Liver (tissue), 3 donors: ENCODE results near the gene AXIN1.

Experiments used
- EGR1 ChIP-seq, 2 donors: IDR thresholded peaks; 2 replicates each; pipeline ENCODE4 v1.6.1; 2016 to 2018; ENCODE audit warnings: antibody characterized with exemption in 2 of 2, low read depth in 2 of 2
- TF ChIP-seq, protein P1 (sequence below): fragments of 150-350 bp; IDR thresholded peaks from 2 replicates; pipeline ENCODE4 v1.5.1; 2017; ENCODE audit warnings: improper control_type of control experiment, low read depth, low read length; ENCODE audit not compliant: missing input control
- TF ChIP-seq, protein P2 (sequence below): IDR thresholded peaks from 2 replicates; pipeline ENCODE4 v1.6.1; 2016; ENCODE audit warnings: antibody characterized with exemption, mild to moderate bottlenecking
- TF ChIP-seq, protein P3 (sequence below): IDR thresholded peaks from 2 replicates; pipeline ENCODE4 v1.6.1; 2016; ENCODE audit warnings: antibody characterized with exemption
- donor health status: healthy.
- donor health status: healthy.

DNA sequence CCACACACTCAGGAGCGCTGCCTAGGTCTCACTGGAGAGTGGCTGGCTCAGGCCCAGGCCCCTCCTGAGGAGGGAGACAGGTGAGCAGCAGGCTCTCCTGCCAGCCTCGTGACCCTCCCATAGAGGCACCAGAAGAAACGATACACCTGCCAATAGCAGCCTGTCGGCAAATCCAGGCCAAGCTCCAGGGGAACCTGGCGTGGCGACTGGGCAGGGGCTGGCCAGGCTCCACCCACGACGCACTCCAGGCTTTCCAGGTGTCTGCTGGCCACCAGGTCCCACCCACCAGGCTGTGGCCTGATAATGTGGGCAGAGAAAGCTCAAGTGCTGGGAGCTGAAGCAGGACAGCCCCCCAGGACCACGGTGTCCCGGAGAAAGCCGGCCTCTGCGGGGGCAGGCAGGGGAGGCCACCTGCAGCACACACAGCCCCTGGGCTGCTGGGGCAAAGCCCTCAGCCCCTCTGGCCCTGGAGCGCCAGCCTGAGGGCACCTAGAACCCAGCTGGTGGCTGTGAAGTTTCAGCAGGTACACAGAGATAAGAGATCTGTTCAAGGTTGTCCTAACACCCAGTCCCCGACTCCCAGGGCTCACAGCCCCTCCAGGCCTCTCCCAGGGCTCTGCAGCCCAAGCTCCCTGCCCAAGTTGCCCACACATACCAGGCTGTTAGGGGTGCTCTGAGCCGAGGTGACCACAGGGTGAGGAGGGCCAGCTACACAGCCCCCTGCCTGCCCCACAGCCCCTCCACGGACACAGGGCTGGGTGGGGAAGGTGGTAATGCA, 26.8 kb upstream of the AXIN1 start:
- no peak for TF ChIP-seq EGR1 (IDR thresholded peaks at IDR 0.05; ENCODE audit: low read depth in 2 of 2)
- TF ChIP-seq, protein P1, sequence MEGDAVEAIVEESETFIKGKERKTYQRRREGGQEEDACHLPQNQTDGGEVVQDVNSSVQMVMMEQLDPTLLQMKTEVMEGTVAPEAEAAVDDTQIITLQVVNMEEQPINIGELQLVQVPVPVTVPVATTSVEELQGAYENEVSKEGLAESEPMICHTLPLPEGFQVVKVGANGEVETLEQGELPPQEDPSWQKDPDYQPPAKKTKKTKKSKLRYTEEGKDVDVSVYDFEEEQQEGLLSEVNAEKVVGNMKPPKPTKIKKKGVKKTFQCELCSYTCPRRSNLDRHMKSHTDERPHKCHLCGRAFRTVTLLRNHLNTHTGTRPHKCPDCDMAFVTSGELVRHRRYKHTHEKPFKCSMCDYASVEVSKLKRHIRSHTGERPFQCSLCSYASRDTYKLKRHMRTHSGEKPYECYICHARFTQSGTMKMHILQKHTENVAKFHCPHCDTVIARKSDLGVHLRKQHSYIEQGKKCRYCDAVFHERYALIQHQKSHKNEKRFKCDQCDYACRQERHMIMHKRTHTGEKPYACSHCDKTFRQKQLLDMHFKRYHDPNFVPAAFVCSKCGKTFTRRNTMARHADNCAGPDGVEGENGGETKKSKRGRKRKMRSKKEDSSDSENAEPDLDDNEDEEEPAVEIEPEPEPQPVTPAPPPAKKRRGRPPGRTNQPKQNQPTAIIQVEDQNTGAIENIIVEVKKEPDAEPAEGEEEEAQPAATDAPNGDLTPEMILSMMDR, result no peak
- TF ChIP-seq, protein P2, sequence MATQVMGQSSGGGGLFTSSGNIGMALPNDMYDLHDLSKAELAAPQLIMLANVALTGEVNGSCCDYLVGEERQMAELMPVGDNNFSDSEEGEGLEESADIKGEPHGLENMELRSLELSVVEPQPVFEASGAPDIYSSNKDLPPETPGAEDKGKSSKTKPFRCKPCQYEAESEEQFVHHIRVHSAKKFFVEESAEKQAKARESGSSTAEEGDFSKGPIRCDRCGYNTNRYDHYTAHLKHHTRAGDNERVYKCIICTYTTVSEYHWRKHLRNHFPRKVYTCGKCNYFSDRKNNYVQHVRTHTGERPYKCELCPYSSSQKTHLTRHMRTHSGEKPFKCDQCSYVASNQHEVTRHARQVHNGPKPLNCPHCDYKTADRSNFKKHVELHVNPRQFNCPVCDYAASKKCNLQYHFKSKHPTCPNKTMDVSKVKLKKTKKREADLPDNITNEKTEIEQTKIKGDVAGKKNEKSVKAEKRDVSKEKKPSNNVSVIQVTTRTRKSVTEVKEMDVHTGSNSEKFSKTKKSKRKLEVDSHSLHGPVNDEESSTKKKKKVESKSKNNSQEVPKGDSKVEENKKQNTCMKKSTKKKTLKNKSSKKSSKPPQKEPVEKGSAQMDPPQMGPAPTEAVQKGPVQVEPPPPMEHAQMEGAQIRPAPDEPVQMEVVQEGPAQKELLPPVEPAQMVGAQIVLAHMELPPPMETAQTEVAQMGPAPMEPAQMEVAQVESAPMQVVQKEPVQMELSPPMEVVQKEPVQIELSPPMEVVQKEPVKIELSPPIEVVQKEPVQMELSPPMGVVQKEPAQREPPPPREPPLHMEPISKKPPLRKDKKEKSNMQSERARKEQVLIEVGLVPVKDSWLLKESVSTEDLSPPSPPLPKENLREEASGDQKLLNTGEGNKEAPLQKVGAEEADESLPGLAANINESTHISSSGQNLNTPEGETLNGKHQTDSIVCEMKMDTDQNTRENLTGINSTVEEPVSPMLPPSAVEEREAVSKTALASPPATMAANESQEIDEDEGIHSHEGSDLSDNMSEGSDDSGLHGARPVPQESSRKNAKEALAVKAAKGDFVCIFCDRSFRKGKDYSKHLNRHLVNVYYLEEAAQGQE, result no peak
- TF ChIP-seq, protein P3, sequence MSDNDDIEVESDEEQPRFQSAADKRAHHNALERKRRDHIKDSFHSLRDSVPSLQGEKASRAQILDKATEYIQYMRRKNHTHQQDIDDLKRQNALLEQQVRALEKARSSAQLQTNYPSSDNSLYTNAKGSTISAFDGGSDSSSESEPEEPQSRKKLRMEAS, result no peak
